GM12878 (cell line): ENCODE measurements around the gene BNIP3. TPM values are rescaled to one million over a fixed set of nuclear protein-coding genes. Genes with fewer than 3 reads are reported as not detected.
"Not testable (repeated sequence)": the region's sequence is repeated elsewhere in the genome, so short reads cannot be mapped to it uniquely, and the experiment has no call there.

Source experiments
- ATAC-seq: fragments of 200-7000 bp; cut with Tn5 transposase; 3 replicates; pipeline ENCODE4 v1.9.1; 2020; ENCODE audit warnings: mild to moderate bottlenecking, moderate library complexity
- BruUV-seq: library from RNA; stranded (reverse); fragments of 400-500 nt; replicated peaks from 2 replicates; lab custom pipeline; 2021; lab: Mats Ljungman, UMichigan
- CTCF ChIA-PET: fragments of 300-600 bp; sonication (Branson Sonifier 250); formaldehyde crosslinking; extraction: SDS; loops from one replicate; lab custom pipeline; 2021; ENCODE audit warnings: inconsistent platforms; lab: Yijun Ruan, JAX
- POLR2A ChIA-PET: fragments of 350-600 bp; formaldehyde crosslinking; extraction: SDS; loops from one replicate; lab custom pipeline; 2021; ENCODE audit warnings: inconsistent platforms; lab: Charles Lee
- RAD21 ChIA-PET: fragments of 300-600 bp; sonication (Branson Sonifier 250); formaldehyde crosslinking; loops from one replicate; lab custom pipeline; 2023; ENCODE audit warnings: antibody characterized with exemption; ENCODE audit not compliant: unreplicated experiment; lab: Charles Lee
- SMC1A ChIA-PET: fragments of 300-600 bp; sonication (Branson Sonifier 250); formaldehyde crosslinking; loops from one replicate; lab custom pipeline; 2023; ENCODE audit not compliant: unreplicated experiment, uncharacterized antibody; lab: Charles Lee
- DNase-seq: peaks from one replicate; pipeline ENCODE4 v3.0.0-alpha.2; 2011; ENCODE audit warnings: low read depth, low spot score
- FAIRE-seq: peaks from 3 replicates; lab custom pipeline; 2011; peaks lifted over from hg19 to GRCh38; lab: Jason Lieb, UNC
- H2AFZ ChIP-seq: 2 replicates; pipeline ENCODE4 v1.6.0; 2011; ENCODE audit warnings: low read depth, low read length, control low read depth; ENCODE audit not compliant: control insufficient read depth
- H3K27ac ChIP-seq: 2 replicates; pipeline ENCODE4 v1.5.1; 2011; ENCODE audit warnings: control low read depth; ENCODE audit not compliant: control insufficient read depth, insufficient read depth
- H3K27me3 ChIP-seq, 2 experiments: replicated peaks in 1 of 2; 2 replicates each; pipeline versions ENCODE4 v1.6.0 to v1.6.1; 2011; ENCODE audit warnings: low read length in 1 of 2; ENCODE audit not compliant: control insufficient read depth in 2 of 2, insufficient read depth in 2 of 2
- H3K36me3 ChIP-seq, 2 experiments: 2 replicates each; pipeline ENCODE4 v1.5.1; 2011; ENCODE audit warnings: low read length in 1 of 2; ENCODE audit not compliant: control insufficient read depth in 2 of 2, insufficient read depth in 2 of 2
- H3K4me1 ChIP-seq: 2 replicates; pipeline ENCODE4 v1.6.1; 2011; ENCODE audit warnings: mild to moderate bottlenecking, low read length, moderate library complexity, mixed read lengths; ENCODE audit not compliant: control insufficient read depth, insufficient read depth
- H3K4me2 ChIP-seq: 2 replicates; pipeline ENCODE4 v1.6.0; 2011; ENCODE audit warnings: control low read depth; ENCODE audit not compliant: control insufficient read depth, insufficient read depth
- H3K4me3 ChIP-seq: fragments of 200-600 bp; sonication (generic); 2 replicates; pipeline ENCODE4 v1.5.1; 2016
- H3K79me2 ChIP-seq: 2 replicates; pipeline ENCODE4 v1.6.0; 2011; ENCODE audit warnings: low read length; ENCODE audit not compliant: control insufficient read depth, insufficient read depth
- H3K9ac ChIP-seq: 2 replicates; pipeline ENCODE4 v1.8.0; 2011; ENCODE audit warnings: low read length, control low read depth, mixed read lengths; ENCODE audit not compliant: control insufficient read depth, insufficient read depth
- H3K9me3 ChIP-seq: replicated peaks from 3 replicates; pipeline ENCODE4 v1.5.1; 2011; ENCODE audit warnings: mild to moderate bottlenecking, low read length; ENCODE audit not compliant: control insufficient read depth, insufficient read depth
- H4K20me1 ChIP-seq: 2 replicates; pipeline ENCODE4 v1.6.0; 2011; ENCODE audit not compliant: control insufficient read depth, insufficient read depth
- ASH2L ChIP-seq: fragments of 300-600, 200-600 bp; sonication (generic); IDR thresholded peaks from 2 replicates; pipeline ENCODE4 v1.6.1; 2017; ENCODE audit warnings: low read depth, mild to moderate bottlenecking, borderline replicate concordance
- ATF7 ChIP-seq: fragments of 450-650 bp; IDR thresholded peaks from 2 replicates; pipeline ENCODE4 v1.6.1; 2016; ENCODE audit warnings: low read depth, mild to moderate bottlenecking
- BCL11A ChIP-seq: IDR thresholded peaks from 2 replicates; pipeline ENCODE4 v1.6.1; 2011; ENCODE audit warnings: low read depth, low read length
- BHLHE40 ChIP-seq, 2 experiments: fragments of 450-650 bp in 1 of 2; IDR thresholded peaks; 2 replicates each; pipeline ENCODE4 v1.6.1; 2011 to 2017; ENCODE audit warnings: low read depth in 2 of 2, borderline replicate concordance in 1 of 2, improper control_type of control experiment in 1 of 2, low read length in 1 of 2, mild to moderate bottlenecking in 1 of 2
- DPF2 ChIP-seq: fragments of 450-650 bp; IDR thresholded peaks from 2 replicates; pipeline ENCODE4 v1.6.1; 2017; ENCODE audit warnings: mild to moderate bottlenecking
- GATAD2B ChIP-seq: fragments of 450-650 bp; conservative IDR thresholded peaks from 2 replicates; pipeline ENCODE4 v1.6.1; 2017; ENCODE audit warnings: low read depth, mild to moderate bottlenecking, moderate library complexity
- SUPT20H ChIP-seq: IDR thresholded peaks from 2 replicates; pipeline ENCODE4 v1.6.1; 2011; ENCODE audit warnings: low read depth, mild to moderate bottlenecking, low read length, moderate library complexity, borderline replicate concordance; ENCODE audit not compliant: control insufficient read depth
- TARDBP ChIP-seq: IDR thresholded peaks from 2 replicates; pipeline ENCODE4 v1.6.1; 2016; ENCODE audit warnings: borderline replicate concordance
- TCF3 ChIP-seq: IDR thresholded peaks from 2 replicates; pipeline ENCODE4 v1.6.1; 2012; ENCODE audit warnings: low read depth, mild to moderate bottlenecking, low read length, borderline replicate concordance; ENCODE audit not compliant: insufficient read depth
- WGBS: methylation state at CpG from one replicate; pipeline ENCODE4 v1.1.6; 2016; ENCODE audit warnings: low lambda C conversion rate; ENCODE audit not compliant: insufficient replicate concordance, insufficient coverage; ENCODE audit errors: missing lambda C conversion rate; 5-methylcytosine and 5-hydroxymethylcytosine counted together
- in situ Hi-C: fragments of 300-500 bp; cut with MboI; formaldehyde crosslinking; loops from 9 replicates; pipeline ENCODE4 v1.14.3; 2018; ENCODE audit warnings: mixed read lengths
- intact Hi-C: fragments of 100-400 bp; cut with micrococcal nuclease; formaldehyde crosslinking; loops from one replicate; pipeline ENCODE4 v1.14.2; 2022; ENCODE audit not compliant: unreplicated experiment
- polyA plus RNA-seq, 11 experiments: library from polyadenylated mRNA; depleted of rRNA in 4 of 11; unstranded in 6 of 11; stranded (reverse) in 5 of 11; fragments of >200 nt; fragmentation: Nextera tagmentation in 4 of 11; fragmentation: Illumina TruSeq in 1 of 11; extraction: Ambion mirVana in 4 of 11; extraction: Trizol in 1 of 11; gene quantifications; 1 replicate in 1 of 11; 2 replicates in 10 of 11; pipeline versions ENCODE4 v1.2.1 to v1.2.3, GENCODE V29; 2011 to 2016; ENCODE audit warnings: inconsistent platforms in 2 of 11, missing spikeins in 2 of 11, low read depth in 1 of 11
- total RNA-seq, 4 experiments: library from RNA; depleted of rRNA in 3 of 4; stranded (reverse); fragments of >200 nt in 3 of 4; fragmentation: Illumina TruSeq in 1 of 4; extraction: Trizol in 1 of 4; gene quantifications; 2 replicates each; pipeline versions ENCODE4 v1.2.1 to v1.2.3, GENCODE V29; 2013 to 2021
- TF ChIP-seq, protein P1 (sequence below): IDR thresholded peaks from 2 replicates; pipeline ENCODE4 v1.6.1; 2012; ENCODE audit warnings: low read depth, low read length, improper control_type of control experiment
- TF ChIP-seq, protein P2 (sequence below): fragments of 450-650 bp; IDR thresholded peaks from 2 replicates; pipeline ENCODE4 v1.6.1; 2017; ENCODE audit warnings: mild to moderate bottlenecking, moderate library complexity
- TF ChIP-seq, protein P3 (sequence below): fragments of 450-650 bp; IDR thresholded peaks from 2 replicates; pipeline ENCODE4 v1.6.1; 2014; ENCODE audit warnings: mild to moderate bottlenecking

The BNIP3 gene
- total and polyA plus RNA-seq, 10 of the 15 experiments (the other 5 are each of a cell fraction or from before 2014, with no cell fraction given): 7.7 to 122 (median 29.9) TPM

DNA sequence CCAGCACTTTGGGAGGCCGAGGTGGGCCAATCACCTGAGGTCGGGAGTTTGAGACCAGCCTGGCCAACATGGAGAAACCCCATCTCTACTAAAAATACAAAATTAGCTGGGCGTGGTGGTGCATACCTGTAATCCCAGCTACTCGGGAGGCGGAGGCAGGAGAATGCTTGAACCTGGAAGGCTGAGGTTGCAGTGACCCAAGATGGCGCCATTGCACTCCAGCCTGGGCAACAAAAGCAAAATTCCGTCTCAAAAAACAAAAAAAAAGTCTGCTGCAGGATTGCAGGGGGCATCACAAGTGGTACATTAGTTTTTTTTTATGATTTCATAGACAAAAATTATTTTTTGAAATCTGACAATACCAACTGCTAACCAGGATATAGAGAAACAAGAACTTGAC, 5.1 kb upstream of the BNIP3 start:
- POLR2A ChIA-PET, H2AFZ ChIP-seq, CTCF ChIA-PET, H3K4me2 ChIP-seq, H3K79me2 ChIP-seq, RAD21 ChIA-PET, DNase-seq, ATAC-seq, in situ Hi-C loops, H4K20me1 ChIP-seq, FAIRE-seq, H3K27ac ChIP-seq, H3K4me3 ChIP-seq, intact Hi-C loops, H3K27me3 ChIP-seq, BruUV-seq, SMC1A ChIA-PET, H3K4me1 ChIP-seq, H3K9ac ChIP-seq, H3K36me3 ChIP-seq, H3K9me3 ChIP-seq: not testable (repeated sequence)
- 78% methylated on average over 7 of the region's 7 CpGs for WGBS

DNA sequence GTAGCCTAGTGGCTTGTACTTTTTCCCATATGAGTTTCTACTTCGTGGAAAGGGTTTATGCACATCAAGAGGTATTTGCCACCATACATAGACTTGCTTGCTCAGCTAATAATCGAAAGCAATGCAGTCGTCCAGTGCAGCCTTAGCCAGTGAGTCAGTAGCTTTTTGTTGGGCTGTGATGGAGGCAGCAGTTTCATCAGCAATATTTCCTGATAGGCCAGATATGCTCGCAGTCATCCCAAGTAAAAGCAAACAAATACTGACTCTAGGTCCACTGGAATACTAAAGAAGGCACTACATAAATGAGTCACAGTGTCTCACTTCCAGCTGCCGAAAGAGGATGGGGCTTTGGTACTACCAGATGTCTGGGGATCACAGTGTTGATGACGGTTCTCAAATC, 2.1 kb upstream of the BNIP3 start:
- Histone ChIP-seq H3K79me2 (peaks cover 33% of the 10 kb centered on the region), H4K20me1 (peaks cover 2% of the 10 kb centered on the region; the same call in 1 of the 2 replicates), H3K4me2 (no peak overlapping the region), H2AFZ (no peak overlapping the region), H3K27me3 (no peaks in the 10 kb centered on the region), H3K27ac (no peak overlapping the region), H3K9ac (no peak overlapping the region), H3K4me3 (no peak overlapping the region), H3K36me3 (no peaks in the 10 kb centered on the region), H3K4me1 (no peaks in the 10 kb centered on the region; the same call in 1 of the 2 replicates), H3K9me3 (no peaks in the 10 kb centered on the region; the same call in 2 of the 3 replicates)
- FAIRE-seq (no peak), DNase-seq (no peak), ATAC-seq (no peak)
- CTCF ChIA-PET: no interaction called here
- in situ Hi-C loops: loop anchor here (5.0 kb wide), 1 partner anchor 86 kb away; no protein-coding TSS in a partner anchor
- WGBS: 34% methylated on average over 6 of the region's 6 CpGs
- POLR2A ChIA-PET: interaction anchor here (0.9 kb wide), 1 partner anchor 81 kb away, joined by 3 read pairs; no protein-coding TSS in a partner anchor
- RAD21 ChIA-PET: no interaction called here
- intact Hi-C loops: no loop called here
- SMC1A ChIA-PET: interaction anchor here (1.0 kb wide), 1 partner anchor 9 kb away, joined by 3 read pairs; no protein-coding TSS in a partner anchor
- BruUV-seq: no TSS peak
- TF ChIP-seq BCL11A (no peak), ASH2L (no peak), GATAD2B (no peak), BHLHE40 (IDR thresholded peaks at IDR 0.05; ENCODE audit: borderline replicate concordance in 1 of 2, low read depth in 2 of 2, low read length in 1 of 2) (no peak), TARDBP (no peak), DPF2 (no peak), SUPT20H (no peak), TCF3 (no peak), ATF7 (no peak)
- TF ChIP-seq, protein P1, sequence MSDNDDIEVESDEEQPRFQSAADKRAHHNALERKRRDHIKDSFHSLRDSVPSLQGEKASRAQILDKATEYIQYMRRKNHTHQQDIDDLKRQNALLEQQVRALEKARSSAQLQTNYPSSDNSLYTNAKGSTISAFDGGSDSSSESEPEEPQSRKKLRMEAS: no peak
- TF ChIP-seq, protein P2, sequence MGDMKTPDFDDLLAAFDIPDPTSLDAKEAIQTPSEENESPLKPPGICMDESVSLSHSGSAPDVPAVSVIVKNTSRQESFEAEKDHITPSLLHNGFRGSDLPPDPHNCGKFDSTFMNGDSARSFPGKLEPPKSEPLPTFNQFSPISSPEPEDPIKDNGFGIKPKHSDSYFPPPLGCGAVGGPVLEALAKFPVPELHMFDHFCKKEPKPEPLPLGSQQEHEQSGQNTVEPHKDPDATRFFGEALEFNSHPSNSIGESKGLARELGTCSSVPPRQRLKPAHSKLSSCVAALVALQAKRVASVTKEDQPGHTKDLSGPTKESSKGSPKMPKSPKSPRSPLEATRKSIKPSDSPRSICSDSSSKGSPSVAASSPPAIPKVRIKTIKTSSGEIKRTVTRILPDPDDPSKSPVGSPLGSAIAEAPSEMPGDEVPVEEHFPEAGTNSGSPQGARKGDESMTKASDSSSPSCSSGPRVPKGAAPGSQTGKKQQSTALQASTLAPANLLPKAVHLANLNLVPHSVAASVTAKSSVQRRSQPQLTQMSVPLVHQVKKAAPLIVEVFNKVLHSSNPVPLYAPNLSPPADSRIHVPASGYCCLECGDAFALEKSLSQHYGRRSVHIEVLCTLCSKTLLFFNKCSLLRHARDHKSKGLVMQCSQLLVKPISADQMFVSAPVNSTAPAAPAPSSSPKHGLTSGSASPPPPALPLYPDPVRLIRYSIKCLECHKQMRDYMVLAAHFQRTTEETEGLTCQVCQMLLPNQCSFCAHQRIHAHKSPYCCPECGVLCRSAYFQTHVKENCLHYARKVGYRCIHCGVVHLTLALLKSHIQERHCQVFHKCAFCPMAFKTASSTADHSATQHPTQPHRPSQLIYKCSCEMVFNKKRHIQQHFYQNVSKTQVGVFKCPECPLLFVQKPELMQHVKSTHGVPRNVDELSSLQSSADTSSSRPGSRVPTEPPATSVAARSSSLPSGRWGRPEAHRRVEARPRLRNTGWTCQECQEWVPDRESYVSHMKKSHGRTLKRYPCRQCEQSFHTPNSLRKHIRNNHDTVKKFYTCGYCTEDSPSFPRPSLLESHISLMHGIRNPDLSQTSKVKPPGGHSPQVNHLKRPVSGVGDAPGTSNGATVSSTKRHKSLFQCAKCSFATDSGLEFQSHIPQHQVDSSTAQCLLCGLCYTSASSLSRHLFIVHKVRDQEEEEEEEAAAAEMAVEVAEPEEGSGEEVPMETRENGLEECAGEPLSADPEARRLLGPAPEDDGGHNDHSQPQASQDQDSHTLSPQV: no peak
- TF ChIP-seq, protein P3, sequence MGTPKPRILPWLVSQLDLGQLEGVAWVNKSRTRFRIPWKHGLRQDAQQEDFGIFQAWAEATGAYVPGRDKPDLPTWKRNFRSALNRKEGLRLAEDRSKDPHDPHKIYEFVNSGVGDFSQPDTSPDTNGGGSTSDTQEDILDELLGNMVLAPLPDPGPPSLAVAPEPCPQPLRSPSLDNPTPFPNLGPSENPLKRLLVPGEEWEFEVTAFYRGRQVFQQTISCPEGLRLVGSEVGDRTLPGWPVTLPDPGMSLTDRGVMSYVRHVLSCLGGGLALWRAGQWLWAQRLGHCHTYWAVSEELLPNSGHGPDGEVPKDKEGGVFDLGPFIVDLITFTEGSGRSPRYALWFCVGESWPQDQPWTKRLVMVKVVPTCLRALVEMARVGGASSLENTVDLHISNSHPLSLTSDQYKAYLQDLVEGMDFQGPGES: no peak
